NCI-H748 (cell line): ENCODE data around the gene LIN9.
"Not testable (repeated sequence)": the region's sequence is repeated elsewhere in the genome, so short reads cannot be mapped to it uniquely, and the experiment has no call there.

Experiments used
- DNase-seq: peaks from one replicate; lab custom pipeline; 2025; ENCODE audit not compliant: unreplicated experiment; lab: John Stamatoyannopoulos, UW

The LIN9 gene

DNA sequence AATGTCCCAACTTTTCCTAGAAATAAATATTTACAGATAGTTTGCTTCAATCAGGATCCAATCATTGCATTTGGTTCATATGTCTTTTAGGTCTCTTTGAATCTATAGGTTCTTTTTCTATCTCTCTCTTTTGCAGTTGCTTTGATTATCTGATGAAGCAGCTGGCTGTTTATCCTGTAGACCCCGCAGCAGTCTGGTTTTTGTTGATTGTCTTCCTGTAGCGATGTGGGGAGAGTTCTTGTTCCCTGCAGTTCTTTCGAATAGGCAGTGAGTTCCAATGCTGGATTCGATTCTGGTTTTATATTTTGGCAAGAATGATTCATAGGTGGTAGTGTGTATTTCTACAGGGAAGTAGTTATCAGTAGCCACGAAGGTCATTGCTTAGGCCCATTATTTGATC is 92.9 kb downstream of the LIN9 start:
- no peak for DNase-seq

DNA sequence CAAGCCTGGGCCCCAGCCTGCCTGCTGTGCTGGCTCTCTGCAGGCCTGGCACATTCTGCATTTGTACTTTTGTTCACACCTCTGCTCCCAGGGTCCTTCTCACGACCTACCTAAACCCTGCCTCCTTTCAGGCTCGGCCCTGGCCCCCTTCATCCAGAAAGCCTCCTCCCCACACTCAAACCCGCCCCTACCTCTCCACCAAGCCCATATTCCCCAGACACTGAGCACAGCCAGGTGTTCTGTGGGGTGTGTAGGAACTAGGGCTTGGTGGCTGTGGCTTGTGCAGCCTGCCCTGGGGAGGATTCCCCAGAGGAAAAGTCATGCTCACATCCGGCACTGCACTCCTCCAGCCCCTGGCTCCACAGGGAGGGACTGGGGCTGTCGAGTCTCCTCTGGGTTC is 93.7 kb downstream of the LIN9 start:
- DNase-seq, result no peak

DNA sequence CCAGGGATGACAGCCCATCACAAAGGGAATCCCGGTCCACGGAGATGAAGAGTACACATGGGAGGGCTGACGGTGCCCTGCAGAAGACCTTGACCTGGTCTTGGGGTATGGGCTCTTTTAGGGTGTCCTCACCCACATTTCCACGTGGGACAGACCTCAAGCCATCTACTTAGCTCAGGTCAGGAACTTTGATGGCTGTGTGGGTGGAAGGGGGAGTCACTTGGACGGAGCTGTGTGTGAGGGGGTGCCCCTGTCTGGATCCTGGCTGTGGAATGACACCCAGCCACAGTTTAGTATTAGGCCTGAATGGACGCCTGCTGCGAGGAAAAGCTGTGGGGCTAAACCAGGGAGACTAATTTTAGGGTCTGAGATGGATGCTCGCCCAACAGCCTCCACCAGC is 96.4 kb downstream of the LIN9 start:
- DNase-seq, result no peak

DNA sequence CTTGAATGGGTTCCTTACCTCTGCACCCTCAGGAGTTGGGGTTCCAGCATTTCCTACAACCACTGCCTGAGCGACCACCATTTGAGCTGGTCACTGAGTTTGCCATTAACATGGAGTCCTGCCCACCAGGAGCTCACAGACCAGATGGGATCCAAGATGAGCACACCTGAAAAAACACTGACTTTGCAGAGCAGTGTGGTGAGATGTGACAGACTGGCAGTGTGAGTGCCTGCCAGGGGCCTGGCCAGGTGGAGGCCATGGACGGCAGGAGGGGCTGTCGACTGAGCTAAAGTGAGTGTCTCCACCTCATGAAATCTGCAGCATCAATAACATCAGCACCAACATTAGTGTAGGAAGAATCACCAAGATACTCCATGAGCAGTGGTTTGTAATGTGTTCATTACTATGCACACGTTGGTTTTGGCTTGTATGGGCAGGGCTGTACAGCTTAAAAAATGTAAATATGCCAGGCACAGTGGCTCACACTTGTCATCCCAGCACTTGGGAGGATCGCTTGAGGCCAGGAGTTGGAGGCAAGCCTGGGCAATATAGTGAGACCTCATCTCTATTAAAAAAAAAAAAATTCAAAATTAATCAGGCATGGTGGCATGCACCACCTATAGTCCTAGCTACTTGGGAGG is 97.7 kb downstream of the LIN9 start:
- no peak for DNase-seq

DNA sequence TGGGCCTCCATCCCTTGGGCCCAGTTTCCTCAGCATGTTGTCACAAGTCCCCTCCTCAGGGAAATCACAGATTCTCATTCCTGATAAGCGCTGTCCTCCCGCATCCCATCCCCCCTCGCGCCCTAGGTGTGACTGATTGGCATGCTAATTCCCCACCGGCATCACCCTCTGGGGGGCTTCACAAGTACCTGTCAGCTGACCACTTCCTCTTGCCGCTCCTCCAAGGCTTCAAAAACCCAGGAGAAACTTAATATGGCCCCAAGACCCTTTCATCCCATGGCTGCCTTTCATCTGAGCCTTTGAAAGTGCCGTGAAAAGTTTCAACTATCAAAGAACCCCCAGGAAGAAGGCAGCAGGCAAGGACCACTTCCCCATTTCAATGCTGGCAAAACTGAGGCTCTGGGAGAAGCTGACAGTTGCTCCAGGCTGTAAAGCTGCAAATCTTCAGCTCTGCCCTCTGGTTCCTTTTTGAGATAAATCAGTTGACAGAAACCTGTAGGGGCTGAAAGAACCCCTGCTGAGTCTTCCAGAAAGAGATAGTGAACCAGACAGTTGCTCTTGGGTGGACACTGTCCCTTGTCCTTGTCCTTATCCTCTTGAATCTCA is 98.3 kb downstream of the LIN9 start:
- DNase-seq, result no peak

DNA sequence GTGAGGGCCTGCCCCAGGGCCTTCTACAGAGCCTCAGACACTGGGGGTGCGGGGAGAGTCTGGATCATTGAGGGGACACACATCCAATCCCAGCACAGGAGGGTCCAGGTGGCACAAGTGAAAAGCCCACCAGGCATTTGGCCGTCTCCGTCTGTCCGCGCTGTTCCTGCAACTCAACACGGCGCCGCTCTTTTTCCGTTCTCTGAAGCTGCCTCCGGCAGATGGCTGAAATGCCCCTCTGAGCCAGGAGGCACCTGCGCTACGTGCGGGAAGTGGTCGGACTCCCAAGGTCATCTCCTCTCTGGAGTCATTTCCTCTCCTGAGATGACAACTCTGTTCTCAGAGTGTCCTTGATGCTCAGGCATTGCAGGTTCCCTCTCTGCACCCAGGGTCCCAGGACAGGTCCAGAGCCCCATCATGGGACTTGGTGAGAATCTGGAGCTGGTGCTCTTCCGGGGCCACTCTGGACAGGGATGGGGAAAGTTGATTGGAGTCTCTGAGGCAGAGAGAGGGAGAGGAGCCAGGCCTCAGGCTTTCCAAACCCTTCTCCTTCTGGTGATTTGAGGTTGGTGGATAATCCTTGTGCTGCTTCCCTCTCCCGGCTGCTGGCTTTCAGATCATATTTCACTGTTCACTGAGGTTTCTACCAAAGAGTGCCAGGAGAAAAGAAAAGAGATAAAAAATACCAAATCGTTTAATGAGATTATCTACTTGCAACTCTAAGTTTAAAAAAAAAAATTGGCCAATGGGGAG is 99.5 kb downstream of the LIN9 start:
- no peak for DNase-seq

DNA sequence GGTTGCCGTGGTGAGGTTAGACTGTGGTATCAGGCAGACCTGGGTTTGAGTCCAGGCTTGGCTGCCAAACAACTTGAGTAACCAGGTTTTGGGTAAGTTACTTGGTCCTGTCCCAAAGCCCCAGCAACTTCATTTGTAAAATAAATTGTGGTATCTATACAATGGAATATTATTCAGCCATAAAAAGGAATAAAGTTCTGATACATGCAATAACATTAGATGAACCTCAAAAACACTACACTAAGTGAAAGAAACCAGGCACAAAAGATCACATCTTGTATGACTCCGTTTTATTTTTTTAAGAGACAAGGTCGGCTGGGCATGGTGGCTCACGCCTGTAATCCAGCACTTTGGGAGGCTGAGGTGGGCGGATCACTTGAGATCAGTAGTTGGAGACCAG is 101.9 kb downstream of the LIN9 start:
- no peak for DNase-seq

DNA sequence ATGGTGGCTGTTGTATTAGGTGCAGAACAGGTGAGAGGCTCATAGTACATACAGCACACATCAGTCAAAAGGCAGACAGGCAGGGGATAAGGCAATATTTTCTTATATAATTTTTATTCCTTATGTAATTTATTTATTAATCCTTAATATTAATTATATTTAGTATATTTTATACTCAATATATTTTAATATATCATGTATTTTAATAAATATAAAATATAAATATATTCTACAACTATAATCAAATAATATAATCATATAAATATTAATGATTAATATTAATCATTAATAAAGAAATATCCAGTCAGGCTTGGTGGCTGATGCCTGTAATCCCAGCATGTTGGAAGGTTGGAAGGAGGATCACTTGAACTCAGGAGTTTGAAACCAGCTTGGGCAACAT is 104.8 kb downstream of the LIN9 start:
- DNase-seq, result no peak

DNA sequence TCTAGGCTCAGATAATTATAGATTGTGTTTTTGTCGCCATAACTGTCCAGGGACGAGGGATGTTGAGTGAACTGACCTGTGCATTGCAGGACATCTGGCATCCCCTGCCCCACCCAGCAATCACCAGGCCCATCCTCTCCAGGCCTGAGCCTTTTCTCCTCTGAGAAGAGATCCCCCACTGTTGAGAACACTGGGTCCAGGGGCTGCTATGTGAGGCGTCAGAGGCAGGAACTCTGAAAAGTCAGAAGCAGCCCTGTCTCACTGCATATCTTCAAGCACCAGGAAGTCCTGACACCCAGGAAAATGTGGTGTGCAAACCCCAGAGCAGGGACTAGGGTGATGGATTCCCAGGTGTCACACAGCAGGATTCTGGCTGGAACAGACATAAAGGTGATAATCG is 105.3 kb downstream of the LIN9 start:
- no peak for DNase-seq

DNA sequence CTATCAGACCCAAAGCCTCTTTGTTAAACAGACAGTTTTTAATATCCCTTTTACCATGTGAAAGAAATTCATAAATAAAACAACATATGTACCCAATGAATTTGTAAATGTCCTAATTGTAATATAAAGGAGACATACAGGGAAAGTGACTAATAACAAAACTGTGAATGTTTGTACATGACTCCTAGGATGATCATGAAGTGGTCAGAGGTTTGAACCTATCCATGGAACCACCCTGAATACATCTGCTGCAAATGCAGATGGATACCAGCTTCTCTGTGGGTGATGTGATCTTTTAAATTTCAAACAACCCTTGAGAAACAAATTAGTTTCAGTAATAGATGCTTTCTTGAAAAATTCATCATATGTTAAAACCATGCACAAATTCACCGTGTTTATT is 105.7 kb downstream of the LIN9 start:
- no peak for DNase-seq

DNA sequence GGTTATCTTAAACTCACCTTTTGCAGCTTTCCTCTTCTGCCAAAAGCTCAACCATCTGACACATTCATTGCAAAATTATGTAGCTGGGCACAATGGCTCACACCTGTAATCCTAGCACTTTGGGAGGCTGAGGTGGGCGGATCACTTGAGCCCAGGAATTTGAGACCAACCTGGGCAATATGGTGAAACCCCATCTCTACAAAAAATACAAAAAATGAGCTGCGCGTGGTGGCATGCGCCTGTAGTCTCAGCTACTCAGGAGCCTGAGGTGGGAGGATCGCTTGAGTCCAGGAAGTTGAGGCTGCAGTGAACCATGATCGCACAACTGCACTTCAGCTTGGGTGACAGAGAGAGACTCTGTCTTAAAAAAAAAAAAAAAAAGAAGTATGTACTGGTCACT is 106.3 kb downstream of the LIN9 start:
- DNase-seq, result not testable (repeated sequence)

DNA sequence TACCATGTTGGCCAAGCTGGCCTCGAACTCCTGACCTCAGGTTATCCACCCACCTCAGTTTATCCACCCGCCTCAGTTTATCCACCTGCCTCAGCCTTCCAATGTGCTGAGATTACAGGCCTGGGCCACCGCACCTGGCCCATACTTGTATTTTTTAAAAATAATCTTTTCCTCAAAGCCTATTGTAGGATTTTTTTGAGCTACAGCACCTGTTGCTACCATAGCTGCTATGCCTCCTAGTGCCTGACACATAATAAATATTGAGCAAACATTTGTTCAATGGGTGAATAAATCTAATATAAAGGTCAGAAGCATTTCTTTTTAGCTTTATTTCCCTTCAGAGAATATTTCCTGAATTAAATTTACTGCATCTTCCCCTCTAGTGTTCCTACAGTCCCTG is 106.7 kb downstream of the LIN9 start:
- no peak for DNase-seq

DNA sequence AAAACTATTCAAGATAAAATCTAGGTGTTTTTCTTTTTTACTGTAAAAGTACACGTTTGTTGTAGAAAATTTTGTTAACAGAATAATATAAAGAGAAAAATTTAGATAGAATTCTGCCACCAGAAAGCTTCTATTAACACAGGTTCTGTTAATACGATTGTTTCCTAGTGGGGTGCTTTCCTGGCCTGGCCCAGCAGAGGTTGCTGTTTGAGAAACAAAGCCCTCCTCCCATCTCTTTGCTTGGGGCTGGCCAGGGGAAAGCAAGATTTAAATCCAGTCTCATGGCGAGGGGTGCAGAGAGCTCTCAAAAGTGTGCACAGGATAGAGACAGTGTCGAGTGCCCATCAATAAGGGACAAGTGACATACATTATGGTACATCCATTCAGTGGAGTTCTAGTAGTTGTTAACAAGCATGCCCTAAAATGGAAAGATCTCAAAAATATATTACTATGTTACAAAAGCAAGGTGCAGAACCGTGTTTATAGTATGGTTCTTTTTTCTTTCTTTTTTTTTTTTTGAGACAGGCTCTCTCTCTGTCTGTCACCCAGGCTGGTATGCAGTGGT is 107.9 kb downstream of the LIN9 start:
- DNase-seq, result peak; percentile 3

DNA sequence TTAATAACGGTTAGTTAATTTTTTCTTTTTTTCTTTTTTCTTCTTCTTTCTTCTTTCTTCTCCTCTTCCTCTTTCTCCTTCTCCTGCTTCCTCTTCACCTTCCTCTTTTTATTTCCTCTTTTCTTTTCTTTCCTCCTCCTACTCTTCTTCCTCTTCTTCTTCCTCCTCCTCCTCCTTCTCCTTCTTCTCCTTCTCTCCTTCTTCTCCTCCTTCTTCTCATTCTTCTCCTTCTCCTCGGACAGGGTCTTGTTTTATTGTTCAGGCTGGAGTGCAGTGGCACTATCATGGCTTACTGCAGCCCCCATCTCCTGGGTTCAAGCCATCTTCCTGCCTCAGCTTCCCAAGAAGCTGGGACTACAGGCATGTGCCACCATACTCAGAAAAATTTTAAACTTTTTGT is 109.0 kb downstream of the LIN9 start:
- no peak for DNase-seq

DNA sequence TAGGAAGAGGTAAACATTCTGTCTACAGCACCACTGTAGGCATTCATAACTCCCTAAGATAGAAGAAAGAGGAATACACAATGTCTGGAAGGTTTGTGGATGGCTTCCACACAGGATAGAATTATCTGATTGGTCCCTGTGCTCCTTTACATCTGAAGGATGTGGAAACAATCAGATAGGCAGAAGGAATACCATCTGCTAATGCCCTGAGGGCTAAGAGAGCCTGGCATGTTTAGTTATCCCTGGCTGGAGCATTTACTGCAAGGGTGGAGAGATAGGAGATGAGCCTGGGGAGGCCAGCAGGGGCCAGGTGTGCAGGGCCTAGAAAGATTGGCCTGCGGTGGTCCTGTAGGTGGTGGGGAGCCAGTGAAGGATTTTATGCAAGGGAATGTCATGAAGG is 113.8 kb downstream of the LIN9 start:
- no peak for DNase-seq

DNA sequence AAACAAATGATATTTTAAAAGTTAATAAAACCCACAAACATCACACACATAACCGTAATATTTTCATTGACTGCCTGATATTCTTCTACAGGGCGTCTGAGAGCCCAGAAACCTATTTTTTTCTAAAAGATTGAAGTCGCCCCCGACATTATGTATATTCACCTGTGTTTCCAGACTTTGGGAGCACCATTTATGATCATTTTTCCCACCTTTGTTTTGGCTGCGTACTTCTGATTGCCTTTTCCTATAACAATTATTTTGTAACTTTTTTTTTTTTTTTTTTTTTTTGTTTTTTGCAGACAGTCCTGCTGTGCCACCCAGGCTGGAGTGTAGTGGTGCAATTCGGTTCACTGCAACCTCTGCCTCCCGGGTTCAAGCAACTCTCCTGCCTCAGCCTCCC is 121.6 kb downstream of the LIN9 start:
- no peak for DNase-seq

DNA sequence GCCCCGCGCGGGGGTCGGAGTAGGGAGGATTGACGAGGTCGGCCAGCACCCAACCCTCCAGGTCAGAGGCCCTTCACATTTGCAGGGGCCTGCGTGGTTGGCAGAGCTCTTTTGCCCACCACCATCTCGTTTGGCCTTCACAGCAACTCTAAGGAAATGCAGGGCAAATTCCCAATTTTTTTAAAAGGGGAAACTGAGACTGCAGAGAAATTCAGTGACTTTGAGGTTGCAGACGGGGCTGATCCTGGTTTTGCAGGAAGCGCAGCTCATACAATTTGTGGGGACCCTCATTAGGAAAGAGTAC is 122.0 kb downstream of the LIN9 start:
- DNase-seq, result no peak

DNA sequence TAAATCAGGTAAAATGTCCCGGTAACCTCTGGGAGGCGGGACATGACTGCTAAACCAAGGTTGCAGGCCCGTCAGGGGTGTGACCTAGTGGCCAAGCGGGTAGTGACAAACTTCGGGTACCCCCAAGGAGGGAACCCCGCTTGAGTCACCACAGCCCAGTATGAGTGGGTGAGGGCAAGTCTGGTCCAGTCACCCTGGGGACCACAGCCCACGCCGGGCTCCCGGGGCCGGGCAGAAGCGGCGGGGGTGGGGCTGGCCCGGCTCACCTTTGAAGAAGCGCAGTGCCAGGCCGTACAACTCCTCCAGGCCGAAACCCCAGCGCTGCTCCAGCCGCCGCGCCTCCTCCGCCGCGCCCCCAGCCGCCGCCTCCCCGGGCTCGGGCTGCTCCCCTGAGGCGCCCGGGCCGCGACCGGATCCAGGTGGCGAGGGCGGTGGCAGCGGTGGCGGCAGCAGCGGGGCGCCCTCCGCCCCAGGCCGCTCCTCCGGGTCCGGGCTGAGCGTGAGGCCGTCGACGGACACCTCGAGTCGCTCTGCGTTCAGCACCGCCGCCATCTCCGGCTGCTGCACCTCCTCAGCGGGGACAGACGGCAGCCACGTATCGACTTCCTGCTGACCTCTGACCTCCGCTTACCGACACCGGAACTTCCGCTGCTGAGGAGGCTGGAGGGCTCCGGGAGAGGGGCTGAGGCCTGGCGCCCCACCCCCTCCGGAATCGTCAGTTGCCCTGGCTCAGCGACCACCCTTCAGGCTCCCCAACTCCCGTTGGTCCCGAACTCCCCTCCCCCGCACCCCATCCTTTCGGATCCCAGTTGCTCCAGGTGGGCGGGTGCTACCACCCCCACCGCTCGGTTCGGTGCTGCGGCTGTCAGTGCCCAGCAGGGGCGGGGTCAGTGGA is 122.6 kb downstream of the LIN9 start, which contains the start of gene ACBD3:
Gene ACBD3, minus strand, starts transcription at position 618 of the 895 bp plus-strand sequence. Its CDS starts 66 bp downstream, at position 552.
- DNase-seq, result peak; percentile 91

DNA sequence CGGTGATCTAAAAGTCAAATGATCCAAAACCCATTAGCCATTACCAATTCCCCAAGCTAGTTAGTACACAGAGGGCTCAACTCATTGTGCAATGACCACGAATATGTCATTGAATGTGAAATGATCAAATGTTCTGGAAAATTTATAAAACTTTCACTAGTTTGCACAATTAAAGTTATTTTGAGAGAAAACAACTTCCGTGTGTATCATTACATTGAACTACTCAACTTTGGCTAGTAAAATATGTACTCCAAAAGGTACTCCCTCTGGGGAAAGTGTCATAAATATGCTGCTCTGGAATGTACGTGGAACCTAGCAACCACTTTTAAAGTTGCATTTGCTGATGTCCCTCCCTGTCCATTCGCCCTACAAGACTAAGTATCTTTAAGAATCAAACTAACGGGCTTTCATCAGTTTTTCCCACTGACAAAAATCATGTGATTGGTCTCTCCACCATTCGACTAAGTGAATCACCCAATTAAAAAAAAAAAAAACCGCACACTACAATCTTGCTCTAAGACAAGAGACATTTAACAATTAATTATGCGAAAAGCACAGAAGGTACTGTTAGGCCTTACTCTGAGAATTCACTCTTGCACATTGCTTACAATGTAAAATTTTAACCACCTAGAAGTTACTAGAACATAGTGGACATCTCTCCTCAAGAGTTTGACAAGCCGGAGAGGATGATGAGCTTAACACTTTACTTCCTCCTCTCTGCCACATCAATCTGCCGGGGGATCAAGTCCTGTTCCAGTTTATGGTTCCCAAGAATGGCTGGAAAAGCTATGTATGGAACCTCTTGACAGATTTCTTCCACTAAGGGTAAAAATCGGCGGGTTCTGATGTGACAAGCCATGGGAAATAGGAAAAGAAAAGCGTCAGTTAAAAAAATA is 123.6 kb downstream of the LIN9 start:
- no peak for DNase-seq

DNA sequence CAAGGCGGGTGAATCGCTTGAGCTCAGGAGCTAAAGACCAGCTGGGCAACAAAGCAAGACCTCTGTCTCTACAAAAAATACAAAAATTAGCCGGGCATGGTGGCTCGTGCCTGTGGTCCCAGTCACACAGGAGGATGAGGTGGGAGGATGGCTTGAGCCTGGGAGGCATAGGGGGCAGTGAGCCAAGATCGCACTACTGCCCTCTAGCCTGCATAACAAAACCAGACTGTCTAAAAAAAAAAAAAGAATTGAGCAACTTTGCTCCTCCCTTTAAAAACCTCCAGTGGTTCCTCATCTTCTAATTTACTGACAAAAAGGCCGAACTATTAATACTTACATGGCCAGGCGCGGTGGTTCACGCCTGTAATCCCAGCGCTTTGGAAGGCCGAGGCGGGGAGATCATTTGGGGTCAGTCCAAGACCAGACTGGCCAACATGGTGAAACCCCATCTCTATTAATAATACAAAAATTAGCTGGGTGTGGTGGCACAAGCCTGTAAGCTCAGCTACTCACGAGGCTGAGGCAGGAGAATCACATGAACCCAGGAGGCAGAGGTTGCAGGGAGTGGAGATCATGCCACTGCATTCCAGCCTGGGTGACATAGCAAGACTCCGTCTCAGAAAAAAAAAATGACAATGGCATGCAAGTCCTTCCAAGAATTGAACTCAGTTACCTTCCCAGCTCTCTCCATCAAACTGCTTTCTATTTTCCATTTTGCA is 126.8 kb downstream of the LIN9 start:
- DNase-seq, result no peak
